Activated T-cell treated with anti-CD3 and anti-CD28 coated beads, Interleukin-2, amount 50 U/mL, for 1 hour (primary cell): ENCODE data around the gene ATP2B2.
A peak's percentile ranks its signal among the peaks of the same experiment; 100 is the strongest.
"Not testable (repeated sequence)": the region's sequence is repeated elsewhere in the genome, so short reads cannot be mapped to it uniquely, and the experiment has no call there.

Experiments used
- DNase-seq: peaks from one replicate; pipeline ENCODE4 v3.0.0-alpha.2; 2020

ATP2B2 gene

GRCh38 chr3:10505050-10505790 is at the start of gene ATP2B2:
TSS of gene ATP2B2 (minus strand) at chr3:10505586. CDS start at chr3:10449543, 56,043 bp downstream.
- DNase-seq = no peak

DNA sequence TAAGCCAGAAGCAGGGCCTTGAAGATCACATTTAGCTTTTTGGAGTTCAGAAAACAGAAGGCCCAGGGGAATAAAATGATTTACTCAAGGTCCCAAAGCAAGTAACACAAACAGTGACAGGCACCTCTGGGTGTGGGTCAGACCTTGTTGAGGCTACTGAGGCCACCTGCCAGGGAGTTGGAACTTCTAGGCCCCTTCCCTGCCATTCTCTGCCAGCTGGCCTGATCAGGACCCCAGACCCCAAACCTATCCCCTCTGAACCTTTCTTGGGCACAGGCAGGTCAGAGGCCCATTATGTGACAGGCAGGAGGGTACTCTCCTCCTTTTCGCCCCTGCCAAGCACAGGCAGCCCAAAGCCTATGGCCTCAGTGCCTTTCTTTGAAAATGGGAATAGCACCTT is 49.4 kb upstream of the ATP2B2 start:
- no peak for DNase-seq

- no peak for DNase-seq
These were observed 48.8 kb upstream of the ATP2B2 start for GRCh38 chr3:10554236-10554611.

DNA sequence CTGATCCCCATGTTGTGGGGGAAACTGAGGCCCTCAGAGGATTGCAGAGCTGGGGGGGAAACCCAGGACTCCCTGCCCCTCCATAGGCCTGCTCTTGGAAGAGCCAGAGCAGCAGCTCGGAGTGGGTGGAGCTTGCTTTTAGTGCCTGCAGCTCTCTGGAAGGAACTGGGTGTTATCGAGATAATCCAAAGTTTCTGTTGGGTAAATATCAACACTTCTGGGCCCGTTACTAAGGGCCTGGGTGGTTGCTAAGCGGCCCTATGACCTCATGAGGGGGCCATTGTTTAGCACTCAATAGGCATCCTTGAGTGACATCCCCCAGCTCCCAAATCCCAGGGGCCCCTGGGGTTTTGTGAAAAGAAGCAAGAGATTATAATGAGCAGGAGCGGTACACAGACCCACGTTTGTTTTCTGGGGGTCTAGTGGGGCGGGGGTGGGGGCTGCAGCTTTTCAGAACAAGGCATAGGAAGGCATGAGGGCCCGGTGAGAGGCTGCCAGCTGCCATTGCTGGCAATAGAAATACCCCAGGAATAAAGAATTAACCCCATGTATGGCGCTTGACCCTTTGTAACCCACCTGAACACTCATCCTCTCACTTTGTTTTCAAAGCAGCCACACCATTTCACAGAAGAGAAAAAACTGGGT is 48.3 kb upstream of the ATP2B2 start:
- no peak for DNase-seq

DNA sequence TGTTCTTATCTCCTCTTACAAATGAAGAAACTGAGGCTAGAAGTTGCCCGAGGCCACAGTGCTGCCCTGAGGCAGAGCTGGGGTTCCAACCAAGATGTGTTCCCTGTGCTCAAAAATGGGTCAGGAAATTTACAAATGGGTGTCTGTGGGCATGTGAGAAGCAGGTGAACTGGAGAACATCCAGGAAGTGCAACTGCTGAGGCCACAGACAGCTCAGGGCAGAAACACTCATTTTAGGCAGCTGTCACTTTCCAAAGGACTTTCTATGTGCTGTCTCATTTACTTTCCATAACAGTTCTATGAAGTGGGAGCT is 47.2 kb upstream of the ATP2B2 start:
- no peak for DNase-seq

DNA sequence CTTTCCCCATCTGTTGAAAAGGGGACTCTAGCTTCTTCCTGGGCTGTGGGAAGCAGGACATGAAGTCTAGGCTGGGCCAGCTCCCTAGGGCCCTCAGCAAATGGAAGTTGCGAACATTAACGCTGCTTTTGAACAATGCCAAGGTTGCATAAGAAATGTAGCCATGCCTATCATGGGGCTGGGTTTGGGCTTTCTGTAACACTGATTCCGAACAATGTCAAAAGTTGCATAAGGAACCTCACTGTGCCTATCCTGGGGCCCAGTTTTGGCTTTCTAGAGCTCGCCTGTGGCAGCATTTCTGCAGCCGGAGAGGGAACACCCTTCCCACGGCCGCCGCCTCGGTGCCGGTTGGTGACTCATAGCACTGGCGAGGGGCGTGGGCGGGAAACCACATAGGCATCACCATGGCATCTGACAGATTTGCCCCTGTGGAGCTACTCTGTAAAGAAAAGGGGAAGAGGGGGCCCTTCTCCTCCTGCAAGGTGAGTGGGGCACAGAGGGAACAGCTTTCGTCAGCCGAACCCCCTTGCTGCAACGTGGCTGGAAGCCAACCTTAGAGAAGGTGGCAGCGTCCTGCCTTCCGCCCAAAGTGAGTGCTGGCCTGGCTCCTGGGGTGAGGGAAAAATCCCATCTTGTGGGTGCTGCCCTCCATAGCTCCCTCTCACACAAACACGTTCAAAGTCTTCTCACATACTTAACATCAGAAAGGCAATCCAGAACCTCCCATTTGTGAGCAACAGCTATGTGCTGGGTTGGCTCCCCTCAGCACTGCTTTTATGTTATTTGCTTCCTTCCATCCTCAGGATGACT is 46.6 kb upstream of the ATP2B2 start:
- DNase-seq = peak; percentile 75

DNA sequence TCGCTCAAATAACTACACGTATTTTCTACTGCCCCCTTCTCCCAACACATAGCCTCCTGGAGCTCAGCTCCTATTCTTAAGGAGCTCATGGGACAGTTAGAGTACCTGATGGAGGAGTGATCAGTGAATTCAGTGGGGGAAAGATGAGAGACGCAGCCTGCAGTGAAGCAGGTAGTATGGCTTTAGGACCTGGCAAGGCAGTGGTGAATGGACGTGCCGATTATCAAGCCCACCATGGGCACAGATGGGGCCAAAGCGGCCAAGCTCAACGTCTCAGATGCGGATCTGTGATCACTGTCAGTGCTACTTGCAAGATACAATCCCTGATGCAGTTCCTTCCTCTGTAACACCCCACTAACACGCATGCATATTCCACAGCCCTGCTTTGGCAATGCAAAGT is 45.8 kb upstream of the ATP2B2 start:
- no peak for DNase-seq

GRCh38 chr3:10550705-10551104 is 45.3 kb upstream of the ATP2B2 start:
- DNase-seq = no peak

GRCh38 chr3:10549617-10550230 is 44.3 kb upstream of the ATP2B2 start:
- no peak for DNase-seq

- no peak for DNase-seq
These were observed 43.6 kb upstream of the ATP2B2 start for GRCh38 chr3:10548992-10549391.

- DNase-seq = no peak
These were observed 42.7 kb upstream of the ATP2B2 start for GRCh38 chr3:10547841-10548783.

DNA sequence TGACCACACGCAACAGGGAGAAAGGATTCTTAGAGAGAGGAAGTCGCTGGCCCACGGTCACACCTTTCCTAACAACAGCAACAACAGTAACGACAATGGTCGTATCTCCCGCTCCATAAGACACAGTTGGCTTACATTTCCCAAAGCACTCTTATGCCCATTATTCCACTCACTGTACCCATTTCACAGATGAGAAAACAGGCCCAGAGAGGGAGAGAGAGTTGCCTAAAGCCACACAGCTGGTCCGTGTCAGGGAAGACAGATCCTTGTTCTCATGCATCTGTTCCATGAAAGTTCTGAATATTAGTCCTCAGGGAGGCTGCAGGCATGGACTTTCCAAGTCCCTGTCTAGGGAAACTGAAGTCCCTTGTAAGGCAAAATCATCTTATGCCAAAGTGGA is 42.0 kb upstream of the ATP2B2 start:
- no peak for DNase-seq

DNA sequence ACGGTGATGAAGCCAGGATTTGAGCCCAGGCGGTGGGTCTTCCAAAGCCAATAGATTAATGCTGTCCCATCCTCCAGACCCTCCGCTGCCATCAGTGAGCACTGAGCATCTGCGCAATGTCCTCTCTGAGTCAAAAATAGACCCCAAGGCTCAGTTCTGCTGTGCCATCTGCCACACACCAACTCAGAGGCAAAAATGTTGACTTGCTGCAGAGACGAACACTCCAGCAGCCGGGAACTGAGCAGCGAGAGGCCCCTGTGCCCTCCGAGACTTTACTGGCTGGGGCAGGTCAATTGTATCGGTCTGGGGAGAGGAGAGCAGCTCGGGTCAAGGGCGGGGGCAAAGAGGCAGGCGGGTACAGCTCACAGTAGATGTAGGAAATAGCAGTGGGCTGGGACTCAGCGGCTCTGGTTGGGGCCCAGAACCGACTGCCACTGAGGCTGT is 41.5 kb upstream of the ATP2B2 start:
- no peak for DNase-seq

DNA sequence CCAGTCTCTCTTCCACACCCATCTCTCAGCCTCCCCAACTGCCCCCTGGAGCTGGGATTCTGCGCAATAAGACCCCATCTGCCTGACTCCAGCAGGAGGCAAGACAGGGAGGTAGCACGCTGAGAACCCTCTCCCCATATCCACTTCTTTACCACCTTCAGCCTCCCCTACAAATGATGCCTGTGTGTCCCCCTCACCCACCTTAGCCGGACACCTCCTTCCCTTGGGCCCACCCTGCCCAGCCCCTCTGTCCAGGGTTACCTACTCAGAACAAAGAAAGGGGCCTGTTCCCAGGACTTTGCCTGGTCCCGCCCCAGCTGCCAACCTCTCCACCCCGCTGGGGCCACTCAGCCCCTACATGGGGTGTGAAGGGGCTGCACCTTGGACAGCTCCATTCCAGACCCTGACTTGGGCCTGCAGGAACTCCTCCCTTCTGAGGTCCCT is 40.8 kb upstream of the ATP2B2 start:
- DNase-seq = no peak

- no peak for DNase-seq
These were observed 37.1 kb upstream of the ATP2B2 start for GRCh38 chr3:10542518-10542917.

DNA sequence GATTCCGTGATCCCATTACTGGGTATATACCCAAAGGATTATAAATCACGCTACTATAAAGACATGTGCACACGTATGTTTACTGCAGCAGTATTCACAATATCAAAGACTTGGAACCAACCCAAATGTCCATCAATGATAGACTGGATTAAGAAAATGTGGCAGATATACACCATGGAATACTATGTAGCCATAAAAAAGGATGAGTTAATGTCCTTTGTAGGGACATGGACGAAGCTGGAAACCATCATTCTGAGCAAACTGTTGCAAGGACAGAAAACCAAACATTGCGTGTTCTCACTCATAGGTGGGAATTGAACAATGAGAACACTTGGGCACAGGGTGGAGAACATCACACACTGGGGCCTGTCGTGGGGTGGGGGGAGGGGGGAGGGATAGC is 35.0 kb upstream of the ATP2B2 start:
- DNase-seq = not testable (repeated sequence)

DNA sequence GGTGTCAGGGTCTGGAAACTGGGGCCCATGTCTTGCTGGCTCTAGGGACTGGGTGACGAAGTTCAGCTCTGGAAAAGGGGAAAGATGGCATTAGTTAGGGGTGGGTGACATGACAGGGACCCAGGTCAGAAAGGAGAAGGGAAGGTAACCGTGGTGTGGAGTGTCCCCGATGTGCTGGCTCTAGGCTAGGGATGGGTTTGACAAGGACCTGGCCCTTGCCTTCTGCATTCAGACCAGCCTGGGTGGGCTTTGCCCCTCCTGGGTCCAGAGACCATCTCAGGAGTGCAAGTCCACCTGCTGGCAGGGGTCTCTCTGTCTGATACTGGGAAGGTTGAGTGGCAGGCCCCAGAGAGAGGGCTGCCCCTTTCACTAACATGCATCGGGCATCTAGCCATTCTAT is 28.7 kb upstream of the ATP2B2 start:
- DNase-seq = no peak

DNA sequence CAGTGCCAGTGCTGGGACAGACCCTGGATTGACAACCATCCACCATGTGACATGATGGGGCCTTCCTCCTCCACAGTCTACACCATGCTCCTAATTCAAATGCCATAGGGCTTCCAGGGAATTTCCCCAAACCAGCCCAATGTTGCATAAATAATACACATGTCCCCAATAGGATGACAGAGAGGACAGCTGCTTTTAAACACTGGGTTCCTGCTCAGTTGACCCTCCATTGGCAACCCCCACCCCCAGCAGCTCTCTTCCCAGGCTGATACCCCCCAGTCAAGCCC is 28.3 kb upstream of the ATP2B2 start:
- DNase-seq = no peak

DNA sequence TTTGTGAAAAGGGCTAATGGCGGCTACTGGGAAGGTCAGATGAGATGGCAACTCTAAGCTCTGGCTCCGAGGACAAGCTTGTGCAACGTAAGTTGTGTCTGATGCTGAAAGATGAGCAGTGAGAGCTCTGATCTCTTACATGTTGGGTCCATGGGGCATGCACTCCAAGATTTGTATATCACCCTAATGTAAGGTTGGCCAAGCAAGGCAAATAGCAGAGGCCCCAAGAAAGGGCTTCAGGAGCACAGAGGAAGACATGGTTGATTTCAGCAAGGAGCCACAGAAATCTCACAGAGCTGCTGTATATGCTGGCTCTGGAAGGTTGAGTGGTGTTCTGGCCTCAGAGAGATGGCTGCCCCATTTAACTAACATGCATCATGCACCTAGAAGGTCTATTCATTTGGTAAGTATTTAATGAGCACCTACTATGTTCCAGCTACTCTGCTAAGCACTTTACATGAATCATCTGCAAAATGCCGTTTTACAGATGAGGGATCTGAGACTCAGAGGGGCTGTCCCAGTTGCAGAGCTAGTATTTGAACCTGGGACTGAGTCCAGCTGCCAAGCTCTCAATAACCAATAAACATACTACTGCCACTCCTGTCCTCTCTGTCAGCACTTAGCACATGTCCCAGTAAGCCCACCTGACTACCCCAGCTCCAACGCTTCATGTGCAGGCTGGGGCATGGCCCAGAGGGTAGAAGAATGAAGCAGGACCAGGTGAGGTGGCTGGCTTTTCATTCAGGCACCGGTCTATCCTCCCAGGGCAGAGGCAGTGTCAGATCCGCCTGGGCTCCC is 27.8 kb upstream of the ATP2B2 start:
- no peak for DNase-seq

- DNase-seq = no peak
These were observed 25.6 kb upstream of the ATP2B2 start for GRCh38 chr3:10531031-10531430.

- no peak for DNase-seq
These were observed 24.9 kb upstream of the ATP2B2 start for GRCh38 chr3:10530241-10530640.

- no peak for DNase-seq
These were observed 24.4 kb upstream of the ATP2B2 start for GRCh38 chr3:10529809-10530208.
